Measurements from ENCODE around the gene CA12.
"Not testable (repeated sequence)": the region's sequence is repeated elsewhere in the genome, so short reads cannot be mapped to it uniquely, and the experiment has no call there.

The CA12 gene

GRCh38 chr15:63327648-63328421 is 53.8 kb downstream of the CA12 start:
- TF ChIP-seq CTCF (IDR thresholded peaks at IDR 0.05; ENCODE audit: extremely low read depth, missing control alignments) = no peak
- DNase-seq (ENCODE audit: low spot score) = no peak

GRCh38 chr15:63324770-63325169 is 56.9 kb downstream of the CA12 start:
- no peak for DNase-seq (ENCODE audit: low spot score)
- TF ChIP-seq CTCF (IDR thresholded peaks at IDR 0.05; ENCODE audit: extremely low read depth, missing control alignments) = no peak

GRCh38 chr15:63323798-63324563 is 57.7 kb downstream of the CA12 start:
- no peak for DNase-seq (ENCODE audit: low spot score)
- TF ChIP-seq CTCF (IDR thresholded peaks at IDR 0.05; ENCODE audit: extremely low read depth, missing control alignments) = no peak

- DNase-seq (ENCODE audit: low spot score) = no peak
- TF ChIP-seq CTCF (IDR thresholded peaks at IDR 0.05; ENCODE audit: extremely low read depth, missing control alignments) = no peak
These were observed 59.1 kb downstream of the CA12 start for GRCh38 chr15:63322541-63322940.

GRCh38 chr15:63321462-63321861 is 60.2 kb downstream of the CA12 start:
- DNase-seq (ENCODE audit: low spot score) = no peak
- no peak for TF ChIP-seq CTCF (IDR thresholded peaks at IDR 0.05; ENCODE audit: extremely low read depth, missing control alignments)

GRCh38 chr15:63320981-63321380 is 60.7 kb downstream of the CA12 start:
- not testable (repeated sequence) for DNase-seq (ENCODE audit: low spot score)

GRCh38 chr15:63320446-63320845 is 61.2 kb downstream of the CA12 start:
- DNase-seq (ENCODE audit: low spot score) = not testable (repeated sequence)

GRCh38 chr15:63319065-63319464 is 62.6 kb downstream of the CA12 start:
- no peak for TF ChIP-seq CTCF (IDR thresholded peaks at IDR 0.05; ENCODE audit: extremely low read depth, missing control alignments)
- DNase-seq (ENCODE audit: low spot score) = no peak

Data from GM20000 (cell line).